Urinary bladder (tissue), 4 donors: ENCODE measurements around the gene DIAPH2. TPM values are rescaled to one million over a fixed set of nuclear protein-coding genes. Genes with fewer than 3 reads are reported as not detected.

ENCODE experiments used
- DNase-seq: peaks from one replicate; pipeline ENCODE4 v3.0.0-alpha.2; 2015; ENCODE audit errors: extremely low spot score
- H3K27ac ChIP-seq: one replicate; pipeline ENCODE4 v1.5.1; 2013; ENCODE audit warnings: low read depth, mild to moderate bottlenecking, moderate library complexity
- H3K36me3 ChIP-seq: one replicate; pipeline ENCODE4 v1.6.1; 2013; ENCODE audit warnings: mild to moderate bottlenecking, moderate library complexity; ENCODE audit not compliant: insufficient read depth
- H3K4me1 ChIP-seq: one replicate; pipeline ENCODE4 v1.6.1; 2013; ENCODE audit warnings: mild to moderate bottlenecking, moderate library complexity; ENCODE audit not compliant: insufficient read depth
- H3K4me3 ChIP-seq: one replicate; pipeline ENCODE4 v1.5.1; 2013; ENCODE audit warnings: low read depth, low read length
- WGBS: extraction: QIAGEN DNeasy Blood & Tissue Kit; methylation state at CpG from one replicate; pipeline ENCODE4 v1.1.7; 2013; 5-methylcytosine and 5-hydroxymethylcytosine counted together
- polyA plus RNA-seq: library from polyadenylated mRNA; stranded (reverse); fragments of 200-250 nt; gene quantifications from one replicate; pipeline ENCODE4 v1.2.3, GENCODE V29; 2013
- total RNA-seq: library from RNA; depleted of rRNA; stranded (reverse); fragments of >200 nt; gene quantifications from one replicate; pipeline ENCODE4 v1.2.3, GENCODE V29; 2014
- donor health status: healthy with polysubstance abuse.
- donor health status: healthy.

The DIAPH2 gene
- total and polyA plus RNA-seq, 2 donors, result 11.8 to 52.2 TPM

- no peak overlapping the region for H3K4me3 ChIP-seq
- no peak for DNase-seq
- 17% methylated on average over 5 of the region's 5 CpGs for WGBS
- no peaks in the 10 kb centered on the region for H3K36me3 ChIP-seq
- H3K4me1 ChIP-seq, result no peaks in the 10 kb centered on the region
- no peak overlapping the region for H3K27ac ChIP-seq
Observed at GRCh38 chrX:97260679-97261078, 576.0 kb downstream of the DIAPH2 start.

DNA sequence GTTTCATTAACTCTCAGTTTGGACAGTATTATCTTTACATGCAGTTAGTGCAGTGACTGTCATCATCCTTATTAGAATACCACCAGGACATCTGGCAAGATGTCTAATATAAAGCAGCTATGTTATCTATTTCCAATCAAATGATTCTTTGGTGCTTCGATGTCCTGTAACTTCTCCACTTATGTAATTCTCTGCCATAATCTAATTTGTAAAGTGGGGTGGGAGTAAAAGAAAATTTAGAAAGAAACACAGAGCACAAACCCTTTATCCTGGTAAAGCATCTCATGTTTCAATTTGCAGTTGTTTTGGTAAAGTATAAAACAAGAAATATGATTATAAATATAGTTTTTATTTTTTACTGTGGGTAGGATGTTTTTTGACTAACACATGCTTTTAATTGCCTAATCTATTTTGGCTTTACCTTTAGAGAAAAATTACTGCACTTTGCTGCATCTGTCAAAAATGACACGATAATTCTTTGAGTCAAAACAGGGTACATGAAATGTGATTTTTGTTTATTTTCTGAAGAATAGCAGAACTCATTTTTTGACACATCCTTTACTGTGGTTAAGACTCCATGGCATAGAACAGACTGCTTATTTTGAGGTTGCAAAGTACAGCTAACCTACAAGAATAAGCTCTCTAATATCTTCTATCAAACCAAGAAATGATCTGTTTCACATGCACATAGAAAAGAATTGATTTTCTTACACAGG lies 581.9 kb downstream of the DIAPH2 start:
- no peak overlapping the region for H3K4me3 ChIP-seq
- H3K36me3 ChIP-seq, result no peaks in the 10 kb centered on the region
- no peak for DNase-seq
- no peaks in the 10 kb centered on the region for H3K4me1 ChIP-seq
- no peak overlapping the region for H3K27ac ChIP-seq
- 48% methylated on average over 2 of the region's 2 CpGs for WGBS

DNA sequence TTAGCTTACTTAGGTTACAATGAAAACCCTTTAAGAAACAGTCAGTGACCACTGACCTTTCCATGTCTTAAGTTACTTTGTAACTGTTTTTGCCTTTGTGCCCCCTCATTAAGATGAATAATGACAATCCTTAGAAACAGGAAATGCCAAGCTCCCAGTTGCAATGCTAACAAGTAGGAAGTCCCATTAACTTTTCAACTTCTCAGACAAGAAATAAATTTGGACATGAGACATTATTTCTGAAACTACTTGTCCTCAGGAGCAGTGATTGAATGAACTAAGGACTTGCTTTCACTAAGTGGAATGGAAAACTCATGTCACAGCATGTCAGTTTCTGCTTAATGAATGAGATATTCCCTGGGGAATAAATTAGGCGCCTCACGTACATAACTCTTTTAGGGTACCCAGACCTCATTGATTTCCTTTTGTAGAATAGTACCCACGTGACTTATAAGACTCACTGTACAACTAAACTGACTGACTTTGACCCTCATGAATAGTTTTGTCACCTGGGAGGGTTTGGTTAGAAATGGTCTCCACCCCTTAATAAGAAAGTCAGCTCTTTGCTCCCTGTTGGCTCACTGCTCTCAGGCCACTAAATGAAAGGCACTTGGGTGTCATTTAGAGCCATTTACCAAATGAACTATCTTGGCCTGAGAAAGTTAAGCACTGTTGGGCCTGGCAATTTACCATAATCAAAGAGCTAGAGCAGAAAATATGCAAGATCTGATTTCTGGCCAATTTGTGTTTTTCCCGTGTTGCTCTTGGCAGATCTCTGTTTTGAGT lies 582.9 kb downstream of the DIAPH2 start:
- WGBS, result 72% methylated on average over 4 of the region's 4 CpGs
- DNase-seq, result no peak
- H3K4me3 ChIP-seq, result no peak overlapping the region
- no peaks in the 10 kb centered on the region for H3K36me3 ChIP-seq
- no peak overlapping the region for H3K27ac ChIP-seq
- no peaks in the 10 kb centered on the region for H3K4me1 ChIP-seq

GRCh38 chrX:97268182-97268680 lies 583.6 kb downstream of the DIAPH2 start:
- no peak overlapping the region for H3K27ac ChIP-seq
- no peaks in the 10 kb centered on the region for H3K4me1 ChIP-seq
- no peak for DNase-seq
- no peak overlapping the region for H3K4me3 ChIP-seq
- H3K36me3 ChIP-seq, result no peaks in the 10 kb centered on the region
- 69% methylated on average over 2 of the region's 2 CpGs for whole genome bisulfite sequencing

- H3K36me3 ChIP-seq, result no peaks in the 10 kb centered on the region
- no peak overlapping the region for H3K27ac ChIP-seq
- WGBS, result 95% methylated on average over 9 of the region's 9 CpGs
- H3K4me3 ChIP-seq, result no peak overlapping the region
- H3K4me1 ChIP-seq, result no peaks in the 10 kb centered on the region
- no peak for DNase-seq
Observed at GRCh38 chrX:97284531-97284930, 599.9 kb downstream of the DIAPH2 start.

GRCh38 chrX:97290199-97290598 lies 605.6 kb downstream of the DIAPH2 start:
- 100% methylated on average over 1 of the region's 1 CpG for WGBS
- H3K36me3 ChIP-seq, result no peaks in the 10 kb centered on the region
- H3K27ac ChIP-seq, result no peak overlapping the region

DNA sequence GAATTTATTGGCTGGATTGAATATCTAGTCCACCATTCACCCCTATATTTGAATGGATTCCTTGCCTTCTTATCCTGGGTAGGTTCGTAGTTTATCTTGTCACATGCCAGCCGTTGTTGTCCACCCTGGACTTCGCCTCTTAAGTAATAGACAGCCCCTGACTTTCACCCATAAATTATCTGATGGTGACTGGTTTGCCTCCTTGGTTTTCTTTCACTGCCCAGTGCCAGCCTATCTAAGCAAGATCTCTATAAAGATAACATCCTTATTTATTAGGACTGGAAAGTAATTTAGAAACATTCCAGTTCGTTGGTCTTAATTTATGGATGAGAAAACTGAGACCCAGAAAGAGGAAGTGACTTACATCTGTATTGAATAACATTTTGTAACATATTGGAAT lies 609.4 kb downstream of the DIAPH2 start:
- no peaks in the 10 kb centered on the region for H3K36me3 ChIP-seq
- no peak for DNase-seq
- 66% methylated on average over 4 of the region's 4 CpGs for WGBS
- H3K4me3 ChIP-seq, result no peak overlapping the region
- H3K27ac ChIP-seq, result no peak overlapping the region
- H3K4me1 ChIP-seq, result no peaks in the 10 kb centered on the region

More at GRCh38 chrX:97290199-97290598, 605.6 kb downstream of the DIAPH2 start:
- DNase-seq, result no peak
- H3K4me1 ChIP-seq, result no peaks in the 10 kb centered on the region
- no peak overlapping the region for H3K4me3 ChIP-seq

DNA sequence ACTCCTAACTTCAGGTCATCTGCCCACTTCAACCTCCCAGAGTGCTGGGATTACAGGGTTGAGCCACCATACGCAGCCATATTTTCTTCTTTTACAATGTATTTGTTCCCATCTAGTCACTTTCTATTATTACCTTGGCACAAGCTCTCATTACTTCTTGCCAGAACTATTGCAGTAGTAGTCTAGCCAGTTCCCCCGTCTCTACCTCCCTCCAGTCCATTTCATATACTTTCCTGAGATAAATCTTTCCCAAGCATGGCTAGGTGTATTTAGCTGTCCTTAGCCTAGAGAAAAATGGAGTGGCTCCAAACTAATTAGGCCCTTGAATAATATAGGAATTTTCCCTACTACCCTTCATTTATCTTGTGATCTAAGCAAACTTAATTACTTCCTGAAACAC lies 611.3 kb downstream of the DIAPH2 start:
- no peaks in the 10 kb centered on the region for H3K4me1 ChIP-seq
- no peaks in the 10 kb centered on the region for H3K36me3 ChIP-seq
- no peak overlapping the region for H3K4me3 ChIP-seq
- WGBS, result 82% methylated on average over 2 of the region's 2 CpGs
- no peak for DNase-seq
- H3K27ac ChIP-seq, result no peak overlapping the region

DNA sequence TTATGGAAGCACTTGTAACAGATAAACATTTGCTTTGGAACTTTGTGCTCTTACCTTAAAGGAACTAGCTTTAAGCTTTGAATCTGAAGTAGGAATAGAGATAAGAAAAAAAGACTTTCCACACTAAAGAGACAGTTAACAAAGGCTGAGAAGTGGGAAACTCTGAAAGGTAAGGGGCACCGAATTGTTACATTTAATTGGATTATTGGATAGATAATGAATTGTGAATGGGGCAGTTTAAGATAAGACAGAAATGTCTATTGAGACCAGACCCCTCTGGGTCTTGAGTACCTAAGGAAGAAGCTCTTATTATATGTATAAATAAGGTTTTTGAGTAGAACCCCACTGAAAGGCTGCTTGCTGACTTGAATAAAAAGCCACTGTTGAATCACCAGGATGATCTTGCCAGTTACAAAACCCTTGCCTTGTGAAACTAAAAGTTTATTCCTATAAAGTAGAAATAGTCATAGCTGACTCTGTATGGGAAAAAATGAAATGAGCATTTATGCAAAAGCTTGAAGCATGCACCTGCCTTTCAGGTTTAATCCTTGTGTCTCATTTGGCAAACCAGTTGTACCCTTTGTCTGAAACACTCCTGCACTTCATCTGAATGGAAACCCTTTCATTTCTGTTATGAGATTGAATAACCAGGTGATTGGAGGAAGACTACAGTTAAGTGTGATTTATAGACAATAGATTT lies 622.3 kb downstream of the DIAPH2 start:
- H3K4me3 ChIP-seq, result no peak overlapping the region
- no peak overlapping the region for H3K27ac ChIP-seq
- H3K36me3 ChIP-seq, result no peaks in the 10 kb centered on the region
- 63% methylated on average over 1 of the region's 1 CpG for WGBS
- H3K4me1 ChIP-seq, result no peaks in the 10 kb centered on the region
- DNase-seq, result no peak

- no peaks in the 10 kb centered on the region for H3K36me3 ChIP-seq
- no peak overlapping the region for H3K27ac ChIP-seq
- H3K4me1 ChIP-seq, result no peaks in the 10 kb centered on the region
- H3K4me3 ChIP-seq, result no peak overlapping the region
- DNase-seq, result no peak
- WGBS, result 77% methylated on average over 4 of the region's 4 CpGs
Observed at GRCh38 chrX:97308171-97308570, 623.5 kb downstream of the DIAPH2 start.

DNA sequence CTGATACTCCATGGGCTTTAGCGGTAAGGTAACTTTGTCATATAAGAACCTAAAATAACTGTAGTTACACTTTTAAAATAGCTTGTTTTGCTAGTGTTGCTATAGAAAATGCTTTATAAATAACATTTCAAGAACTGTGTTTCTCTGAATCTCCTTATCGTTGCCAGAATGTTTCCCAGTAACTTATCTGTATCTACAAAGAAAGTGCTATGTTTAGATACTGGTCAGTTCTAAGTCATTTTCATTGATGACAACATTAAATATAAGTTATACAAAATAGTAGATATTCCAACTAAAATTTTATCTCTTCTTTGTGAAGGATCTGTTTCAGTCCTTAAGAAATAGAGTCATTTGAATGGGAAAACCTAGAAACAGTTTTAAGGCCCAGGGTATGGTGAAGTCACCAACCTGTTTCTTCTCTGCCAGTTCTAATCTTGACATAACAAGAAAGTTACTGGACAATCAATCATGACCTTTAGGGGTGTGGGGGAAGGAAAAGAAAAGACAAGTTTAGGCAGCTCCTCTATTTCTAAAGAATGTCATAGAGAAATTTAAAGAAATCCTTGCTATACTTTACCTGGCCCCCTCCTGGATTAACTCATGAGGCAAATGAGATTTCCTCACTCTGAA lies 625.0 kb downstream of the DIAPH2 start:
- Histone ChIP-seq H3K4me1 (no peaks in the 10 kb centered on the region), H3K27ac (no peak overlapping the region), H3K36me3 (no peaks in the 10 kb centered on the region), H3K4me3 (no peak overlapping the region)
- no peak for DNase-seq
- WGBS, result 39% methylated on average over 2 of the region's 2 CpGs

- WGBS, result 91% methylated on average over 8 of the region's 8 CpGs
- Histone ChIP-seq H3K27ac (no peak overlapping the region), H3K4me1 (no peaks in the 10 kb centered on the region), H3K4me3 (no peak overlapping the region), H3K36me3 (no peaks in the 10 kb centered on the region)
- DNase-seq, result no peak
Observed at GRCh38 chrX:97310373-97310772, 625.7 kb downstream of the DIAPH2 start.

DNA sequence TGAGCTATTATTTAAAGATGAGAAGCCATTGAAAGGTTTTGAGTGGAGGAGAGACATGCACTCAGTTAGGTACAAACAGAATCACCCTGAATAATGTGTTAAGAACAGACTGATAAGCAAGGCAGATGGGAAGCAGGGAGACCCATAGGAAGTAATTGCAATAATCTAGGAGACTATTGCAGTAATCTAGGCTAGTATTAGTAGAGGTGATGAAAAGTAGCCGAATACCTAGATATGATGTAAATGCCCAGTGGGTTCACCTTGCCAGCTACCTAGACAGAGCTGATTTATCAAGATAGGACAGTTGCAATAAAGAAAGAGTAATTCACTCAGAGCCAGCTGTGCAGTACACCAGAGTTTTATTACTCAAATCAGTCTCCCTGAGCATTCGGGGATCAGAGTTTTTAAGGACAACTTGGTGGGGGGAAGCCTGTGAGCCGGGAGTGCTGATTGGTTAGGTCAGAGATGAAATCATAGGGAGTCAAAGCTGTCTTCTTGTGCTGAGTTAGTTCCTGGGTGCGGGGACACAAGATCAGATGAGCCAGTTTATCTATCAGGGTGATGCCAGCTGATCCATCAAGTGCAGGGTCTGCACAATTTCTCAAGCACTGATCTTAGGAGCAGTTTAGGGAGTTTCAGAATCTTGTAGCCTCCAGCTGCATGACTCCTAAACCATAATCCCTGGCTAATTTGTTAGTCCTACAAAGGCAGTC lies 626.6 kb downstream of the DIAPH2 start:
- Histone ChIP-seq H3K27ac (no peak overlapping the region), H3K36me3 (peaks cover 2% of the 10 kb centered on the region), H3K4me1 (no peaks in the 10 kb centered on the region), H3K4me3 (no peak overlapping the region)
- DNase-seq, result no peak
- 73% methylated on average over 4 of the region's 4 CpGs for WGBS
